Measurements from ENCODE around the gene VEZT.
A peak's percentile ranks its signal among the peaks of the same experiment; 100 is the strongest.
"Not testable (repeated sequence)": the region's sequence is repeated elsewhere in the genome, so short reads cannot be mapped to it uniquely, and the experiment has no call there.

VEZT gene

DNA sequence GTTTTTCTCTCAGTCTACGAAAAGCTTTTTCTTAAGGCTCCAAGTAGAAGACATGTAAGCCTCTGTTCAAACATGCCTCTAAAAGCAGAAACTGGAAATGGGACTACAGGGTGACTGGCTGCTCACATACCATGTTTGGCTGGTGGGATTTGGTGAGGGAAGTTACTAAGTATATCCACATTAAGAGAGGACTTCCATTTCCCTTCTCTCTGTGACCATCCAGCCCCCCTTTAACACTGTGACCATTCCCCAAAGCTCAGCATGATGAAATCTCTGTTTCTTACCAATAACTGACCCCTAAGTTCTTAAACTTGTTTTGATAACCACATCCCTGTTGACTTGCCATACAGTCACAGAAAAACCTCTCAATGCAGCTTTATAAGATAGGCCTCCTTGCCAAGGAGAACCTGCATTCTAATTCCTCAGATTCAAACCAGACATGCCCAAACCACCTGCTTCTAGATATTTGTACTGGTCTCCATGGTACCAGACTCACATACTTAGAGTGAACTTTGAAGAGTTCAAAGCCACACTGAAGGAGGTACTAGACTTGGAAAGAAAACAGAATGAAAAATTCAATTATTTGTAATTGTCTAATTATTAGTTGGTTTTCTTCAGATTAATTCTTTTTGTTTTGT is 102.2 kb downstream of the VEZT start:
- no peak for DNase-seq (ENCODE audit: low spot score)

DNA sequence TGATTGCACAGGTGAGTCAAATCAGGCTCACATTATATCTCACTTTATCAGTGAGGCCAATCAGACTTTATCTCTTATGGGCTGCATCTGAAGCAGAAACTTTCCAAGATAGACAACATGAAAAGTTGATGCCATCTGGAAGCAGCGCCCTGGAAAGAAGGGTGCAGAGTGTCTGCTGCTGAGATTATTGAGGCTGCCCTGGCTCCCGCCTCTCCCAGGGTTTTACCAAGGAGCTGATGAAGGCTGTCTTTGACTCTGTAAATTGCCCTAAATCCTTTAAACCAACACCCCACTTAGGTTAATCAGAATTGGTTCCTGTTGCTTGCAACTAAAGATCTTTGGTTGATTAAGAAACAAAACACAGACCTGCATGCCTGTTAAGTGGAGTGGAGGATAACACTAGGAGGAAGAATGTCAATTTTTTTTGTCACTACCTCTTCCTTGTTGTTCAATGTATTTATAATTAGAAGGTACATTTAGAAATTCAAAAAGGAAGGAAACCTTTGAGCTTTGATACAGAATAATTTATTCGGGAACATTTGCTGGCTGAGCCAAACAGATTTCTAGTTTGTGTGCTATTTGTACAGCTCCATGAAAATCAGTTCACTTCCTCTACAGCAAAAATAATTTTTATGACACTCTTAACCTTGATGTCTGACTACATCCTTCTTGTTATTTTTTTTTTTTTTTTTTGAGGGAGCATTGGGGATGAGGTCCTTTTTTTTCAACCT is 104.1 kb downstream of the VEZT start:
- DNase-seq (ENCODE audit: low spot score) = no peak

GRCh38 chr12:95322326-95322725 is 104.7 kb downstream of the VEZT start:
- no peak for DNase-seq (ENCODE audit: low spot score)

DNA sequence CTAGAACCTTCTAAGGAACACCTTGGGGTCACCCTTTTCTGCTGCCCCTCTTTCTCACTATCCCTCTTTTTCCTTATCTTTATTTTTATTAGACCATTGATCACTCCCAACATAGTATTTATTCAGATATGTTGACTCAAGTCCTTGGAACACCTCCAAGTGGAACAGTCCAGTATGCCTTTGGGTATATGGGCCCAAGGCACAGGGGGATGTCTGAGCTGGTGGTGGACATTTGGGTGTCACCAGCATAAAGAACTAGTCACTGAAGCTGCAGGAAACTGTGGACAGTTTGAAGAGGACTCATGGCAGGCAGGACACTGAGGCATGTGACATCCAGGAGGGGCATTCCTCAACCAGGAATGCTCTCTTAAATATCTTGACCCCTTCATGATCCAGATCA is 105.6 kb downstream of the VEZT start:
- DNase-seq (ENCODE audit: low spot score) = no peak

- DNase-seq (ENCODE audit: low spot score) = not testable (repeated sequence)
These were observed 106.6 kb downstream of the VEZT start for GRCh38 chr12:95324246-95324645.

DNA sequence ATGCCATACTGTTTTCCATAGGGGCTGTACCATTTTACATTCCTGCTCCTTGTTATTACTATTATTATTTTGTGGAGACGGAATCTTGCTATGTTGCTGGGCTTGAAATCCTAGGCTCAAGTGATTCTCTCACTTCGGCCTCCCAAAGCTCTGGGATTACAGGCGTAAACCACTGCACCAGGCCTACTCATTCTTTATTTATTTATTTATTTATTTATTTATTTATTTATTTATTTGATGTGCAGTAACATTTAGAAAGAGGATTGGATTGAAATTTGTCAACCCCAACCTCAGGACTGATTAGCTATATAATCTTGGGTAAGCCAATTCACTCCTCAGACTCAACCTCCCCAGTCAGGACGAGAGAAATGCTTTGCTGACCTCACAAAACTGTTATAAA is 107.9 kb downstream of the VEZT start:
- no peak for DNase-seq (ENCODE audit: low spot score)

DNA sequence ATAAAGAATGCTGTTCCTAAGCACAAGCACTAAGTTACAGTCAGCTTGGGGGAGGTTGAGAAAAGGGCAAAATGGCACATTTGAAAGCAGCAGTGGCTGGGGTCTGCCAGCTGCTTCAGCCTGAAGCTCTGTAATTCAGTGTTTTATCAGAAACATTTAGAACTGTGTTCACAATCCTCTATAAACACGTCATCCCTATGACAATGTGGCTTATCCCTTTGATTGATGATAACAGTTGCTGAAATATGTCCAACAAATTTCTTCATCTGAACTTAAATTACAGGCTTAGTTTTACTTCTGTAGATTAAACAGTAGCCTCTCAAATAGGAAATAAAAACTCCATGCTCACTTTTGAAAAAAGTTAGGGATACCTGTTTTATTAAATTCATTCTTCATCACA is 108.8 kb downstream of the VEZT start:
- DNase-seq (ENCODE audit: low spot score) = no peak

DNA sequence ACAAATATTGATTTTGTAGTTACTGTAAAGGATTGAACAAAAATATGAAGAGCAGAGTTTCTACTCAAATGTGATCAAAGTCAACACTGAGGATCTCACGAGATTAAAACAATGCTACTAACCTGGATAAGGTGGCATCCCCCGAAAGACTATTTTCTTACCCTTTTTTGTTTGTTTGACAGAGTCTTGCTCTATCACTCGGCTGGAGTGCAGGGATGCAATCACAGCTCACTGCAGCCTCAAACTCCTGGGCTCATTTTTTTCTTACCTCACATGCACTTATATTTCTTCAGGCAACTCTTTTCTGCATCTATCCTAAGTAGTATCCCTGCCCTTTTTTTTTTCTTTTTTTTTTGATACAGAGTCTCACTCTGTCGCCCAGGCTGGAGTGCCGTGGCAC is 109.2 kb downstream of the VEZT start:
- no peak for DNase-seq (ENCODE audit: low spot score)

DNA sequence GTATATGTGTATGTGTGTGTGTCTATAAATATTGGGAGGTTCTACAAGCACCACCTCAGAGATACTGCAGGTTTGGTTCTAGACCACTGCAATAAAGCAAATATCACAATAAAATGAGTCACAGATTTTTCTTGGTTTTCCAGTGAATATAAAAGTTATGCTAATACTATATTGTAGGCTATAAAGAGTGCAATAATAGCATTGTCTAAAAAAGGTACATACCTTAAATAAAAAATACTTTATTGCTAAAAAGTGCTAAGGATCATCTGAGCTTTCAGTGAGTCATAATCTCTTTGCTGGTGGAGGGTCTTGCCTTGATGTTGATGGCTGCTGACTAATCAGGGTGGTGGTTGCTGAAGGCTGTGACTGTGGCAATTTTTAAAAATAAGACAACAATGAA is 111.1 kb downstream of the VEZT start:
- no peak for DNase-seq (ENCODE audit: low spot score)

DNA sequence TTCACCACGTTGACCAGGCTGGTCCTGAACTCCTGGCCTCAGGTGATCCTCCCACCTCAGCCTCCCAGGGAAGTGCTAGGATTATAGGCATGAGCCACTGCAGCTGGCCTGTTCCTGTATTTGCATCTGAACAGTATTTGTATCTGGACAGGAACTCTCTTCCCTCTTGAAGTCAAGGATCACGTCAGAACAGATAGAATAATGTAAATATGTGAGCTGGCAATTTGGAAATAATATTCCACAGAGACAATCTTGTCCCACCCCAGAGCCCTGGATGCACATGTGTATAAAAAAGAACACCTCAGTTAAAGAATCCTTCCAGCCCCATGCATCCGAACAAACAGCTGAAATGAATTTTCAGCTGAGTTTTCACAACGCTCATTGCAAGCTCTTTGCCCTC is 118.3 kb downstream of the VEZT start:
- no peak for DNase-seq (ENCODE audit: low spot score)

GRCh38 chr12:95336387-95337067 is 118.9 kb downstream of the VEZT start:
- peak; percentile 79 for DNase-seq (ENCODE audit: low spot score)

- DNase-seq (ENCODE audit: low spot score) = no peak
These were observed 119.5 kb downstream of the VEZT start for GRCh38 chr12:95337146-95337545.

DNA sequence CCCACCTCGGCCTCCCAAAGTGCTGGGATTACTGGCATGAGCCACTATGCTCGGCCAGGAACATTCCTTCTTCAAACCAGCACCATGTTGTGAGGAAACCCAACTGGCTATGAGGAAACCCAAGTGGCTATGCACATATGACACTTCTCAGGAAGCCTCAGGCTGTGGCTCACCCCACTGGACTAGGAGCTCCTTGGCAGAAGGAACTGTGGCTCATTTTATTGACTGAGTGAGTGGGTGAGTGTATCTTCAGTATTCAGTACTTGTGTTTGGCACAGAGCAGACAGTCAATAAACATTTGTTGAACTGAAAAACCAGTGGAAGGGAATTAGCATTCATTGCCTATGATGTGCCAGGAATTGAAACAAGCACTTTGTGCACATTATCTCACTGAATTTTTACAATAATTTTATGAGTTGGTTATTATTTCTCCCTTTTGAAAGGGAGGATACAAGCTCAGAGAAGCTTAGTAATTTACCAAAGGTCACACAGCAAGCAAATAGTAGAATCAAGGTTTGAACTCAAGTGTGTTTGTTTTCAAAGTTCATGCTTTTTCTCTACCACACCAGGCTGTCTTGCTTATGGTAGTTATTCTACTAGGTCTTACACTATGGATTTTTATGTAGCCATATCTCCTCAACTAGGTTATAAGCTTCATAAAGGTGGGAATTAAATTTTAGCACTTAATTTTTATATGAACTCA is 121.6 kb downstream of the VEZT start:
- no peak for DNase-seq (ENCODE audit: low spot score)

GRCh38 chr12:95342008-95342407 is 124.4 kb downstream of the VEZT start:
- DNase-seq (ENCODE audit: low spot score) = no peak

DNA sequence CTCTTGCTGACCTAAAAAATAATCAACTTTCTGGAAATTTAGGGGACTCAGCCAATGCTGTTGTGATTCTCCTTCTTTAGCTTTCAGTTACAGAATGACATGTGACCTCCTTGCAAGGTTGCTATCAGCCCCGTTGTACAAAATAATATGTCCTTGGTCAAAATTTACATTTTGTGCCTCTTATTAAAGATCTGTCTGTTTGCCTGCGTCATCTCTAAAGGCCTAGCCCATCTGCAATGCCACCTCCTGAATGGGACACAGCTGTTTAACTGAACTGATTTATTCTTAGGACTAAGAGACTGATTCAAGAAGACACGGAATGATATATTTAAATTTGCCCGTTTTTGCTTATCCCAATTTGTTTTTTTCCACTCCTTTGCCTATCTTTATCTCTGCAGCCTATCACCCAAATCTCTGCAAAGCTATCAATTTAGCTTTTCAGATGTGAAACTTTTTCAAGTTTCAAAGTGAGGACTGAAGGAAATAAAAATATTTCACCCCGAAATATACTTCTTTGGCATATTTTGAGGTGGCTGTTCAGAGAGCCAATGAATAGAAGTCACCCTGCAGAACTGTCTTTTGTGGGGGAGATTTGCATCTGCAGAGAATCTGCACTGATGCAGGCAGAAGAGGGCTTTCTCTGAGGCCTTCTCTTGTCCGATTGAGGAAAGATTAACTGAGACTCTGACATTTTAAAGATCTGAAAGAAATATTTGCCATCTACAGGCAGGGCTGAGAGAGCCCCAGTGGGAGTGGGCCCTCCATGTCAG is 126.0 kb downstream of the VEZT start:
- DNase-seq (ENCODE audit: low spot score) = no peak

DNA sequence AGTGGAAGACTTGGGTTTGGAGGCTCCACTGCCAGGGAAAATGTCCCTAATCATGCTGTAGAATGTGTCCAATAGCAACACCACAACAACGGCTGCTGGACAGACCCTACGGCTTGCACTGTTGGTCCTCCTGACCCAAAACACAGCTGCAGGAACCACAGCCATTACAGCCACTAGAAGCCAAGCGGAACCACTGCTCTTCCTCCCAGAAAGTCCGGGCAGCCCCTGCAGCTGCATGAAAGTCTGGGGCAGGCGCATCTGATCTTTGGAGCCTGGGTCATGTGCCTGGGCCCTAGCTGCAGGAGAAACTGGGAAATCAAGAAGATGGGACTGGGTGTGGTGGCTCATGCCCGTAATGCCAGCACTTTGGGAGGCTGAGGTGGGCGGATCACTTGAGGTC is 131.7 kb downstream of the VEZT start:
- no peak for DNase-seq (ENCODE audit: low spot score)

DNA sequence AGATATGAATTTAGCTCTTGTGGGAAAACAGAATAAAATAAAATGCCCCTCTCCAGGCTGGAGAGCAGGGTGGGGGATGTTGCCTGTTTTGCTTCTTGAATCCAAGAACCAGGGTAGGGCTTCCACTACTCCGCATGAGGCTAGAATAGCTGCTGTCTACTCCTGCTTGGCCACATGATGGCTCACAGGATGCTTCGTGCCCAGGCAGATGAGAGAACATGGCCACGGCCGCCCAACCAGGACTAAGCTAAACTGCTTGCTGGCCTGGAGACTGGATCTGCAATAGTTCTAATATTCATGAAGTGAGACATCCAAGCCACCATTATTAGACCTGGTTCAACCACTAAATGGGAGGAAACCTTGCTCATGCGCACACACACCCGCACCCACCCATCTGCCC is 134.1 kb downstream of the VEZT start:
- no peak for DNase-seq (ENCODE audit: low spot score)

All from kidney tubule cell (primary cell).